Measurements from ENCODE around the gene RABEP1.

RABEP1 gene

DNA sequence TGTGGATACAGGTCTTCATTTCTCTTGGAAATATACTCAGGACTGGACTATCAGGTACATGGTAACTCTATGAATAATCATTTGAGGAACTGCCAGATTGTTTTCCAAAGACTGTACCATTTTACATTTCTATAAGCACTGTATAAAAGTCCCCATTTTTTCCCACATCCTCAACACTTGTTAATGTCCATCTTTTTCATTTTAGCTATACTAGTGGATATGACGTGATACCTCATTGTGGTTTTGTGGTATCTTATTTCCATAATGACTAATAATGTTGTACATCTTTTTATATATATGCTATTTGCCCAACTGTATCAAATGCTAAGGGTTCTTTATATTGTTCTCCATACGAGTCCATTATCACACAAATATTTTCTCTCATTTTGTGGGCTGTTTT is 114.5 kb downstream of the RABEP1 start:
- H3K4me3 Mint-ChIP-seq, result no peak overlapping the region
- H3K4me1 Mint-ChIP-seq, result no peaks in the 10 kb centered on the region
- TF ChIP-seq, protein P1, sequence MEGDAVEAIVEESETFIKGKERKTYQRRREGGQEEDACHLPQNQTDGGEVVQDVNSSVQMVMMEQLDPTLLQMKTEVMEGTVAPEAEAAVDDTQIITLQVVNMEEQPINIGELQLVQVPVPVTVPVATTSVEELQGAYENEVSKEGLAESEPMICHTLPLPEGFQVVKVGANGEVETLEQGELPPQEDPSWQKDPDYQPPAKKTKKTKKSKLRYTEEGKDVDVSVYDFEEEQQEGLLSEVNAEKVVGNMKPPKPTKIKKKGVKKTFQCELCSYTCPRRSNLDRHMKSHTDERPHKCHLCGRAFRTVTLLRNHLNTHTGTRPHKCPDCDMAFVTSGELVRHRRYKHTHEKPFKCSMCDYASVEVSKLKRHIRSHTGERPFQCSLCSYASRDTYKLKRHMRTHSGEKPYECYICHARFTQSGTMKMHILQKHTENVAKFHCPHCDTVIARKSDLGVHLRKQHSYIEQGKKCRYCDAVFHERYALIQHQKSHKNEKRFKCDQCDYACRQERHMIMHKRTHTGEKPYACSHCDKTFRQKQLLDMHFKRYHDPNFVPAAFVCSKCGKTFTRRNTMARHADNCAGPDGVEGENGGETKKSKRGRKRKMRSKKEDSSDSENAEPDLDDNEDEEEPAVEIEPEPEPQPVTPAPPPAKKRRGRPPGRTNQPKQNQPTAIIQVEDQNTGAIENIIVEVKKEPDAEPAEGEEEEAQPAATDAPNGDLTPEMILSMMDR (IDR thresholded peaks at IDR 0.05; ENCODE audit: unreplicated experiment in 3 of 3), result no peak
- no peaks in the 10 kb centered on the region for H3K9me3 Mint-ChIP-seq
- no peak overlapping the region for H3K27ac Mint-ChIP-seq
- no peaks in the 10 kb centered on the region for H3K27me3 Mint-ChIP-seq (ENCODE audit: low read depth)
- peaks cover 71% of the 10 kb centered on the region for H3K36me3 Mint-ChIP-seq (ENCODE audit: low read depth)

DNA sequence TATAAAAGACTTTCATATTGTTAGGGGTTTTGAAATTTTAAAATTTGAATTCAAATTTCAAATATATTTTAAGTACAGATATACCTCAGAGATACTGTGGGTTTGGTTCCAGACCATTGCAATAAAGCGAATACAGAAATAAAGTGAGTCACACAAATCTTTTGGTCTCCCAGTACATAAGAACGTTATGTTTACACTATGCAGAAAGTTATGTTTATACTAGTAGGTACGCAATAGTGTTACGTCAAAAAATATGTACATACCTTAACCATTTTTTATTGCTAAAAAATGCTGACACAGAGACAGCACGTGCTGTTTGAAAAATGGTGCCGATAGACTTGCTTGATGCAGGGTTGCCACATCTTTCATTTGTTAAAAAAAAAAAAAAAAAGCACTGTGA is 117.7 kb downstream of the RABEP1 start:
- H3K4me1 Mint-ChIP-seq, result no peaks in the 10 kb centered on the region
- no peaks in the 10 kb centered on the region for H3K27me3 Mint-ChIP-seq (ENCODE audit: low read depth)
- H3K36me3 Mint-ChIP-seq (ENCODE audit: low read depth), result peaks cover 64% of the 10 kb centered on the region

DNA sequence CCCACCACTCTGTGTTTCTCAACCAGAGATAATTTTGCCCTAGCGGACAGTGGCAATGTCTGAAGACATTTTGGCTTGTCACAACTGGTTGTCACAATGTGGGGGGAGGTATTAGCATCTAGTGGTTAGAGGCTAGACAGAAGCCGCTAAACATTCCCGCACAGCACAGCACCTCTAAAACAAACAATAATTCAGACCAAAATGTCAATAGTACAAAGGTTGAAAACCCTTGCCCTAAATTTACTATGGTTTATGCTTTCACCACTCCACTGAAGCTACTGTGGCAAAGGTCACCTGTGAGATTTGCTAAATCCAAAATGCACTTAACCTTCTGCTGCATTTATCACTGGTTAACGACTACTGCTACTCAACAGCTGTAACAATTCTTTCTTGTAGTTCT is 123.3 kb downstream of the RABEP1 start:
- TF ChIP-seq, protein P1 (IDR thresholded peaks at IDR 0.05; ENCODE audit: unreplicated experiment in 3 of 3), result no peak
- Mint-ChIP-seq H3K4me1 (no peaks in the 10 kb centered on the region), H3K27ac (peak overlapping the region in 1 of 3 experiments; percentile 59), H3K36me3 (ENCODE audit: low read depth) (peaks cover 30% of the 10 kb centered on the region), H3K4me3 (no peak overlapping the region), H3K27me3 (ENCODE audit: low read depth) (no peaks in the 10 kb centered on the region), H3K9me3 (no peaks in the 10 kb centered on the region)

More for the DNA sequence above, 117.7 kb downstream of the RABEP1 start:
- Mint-ChIP-seq H3K9me3 (no peaks in the 10 kb centered on the region), H3K27ac (no peak overlapping the region), H3K4me3 (no peak overlapping the region)
- TF ChIP-seq, protein P1 (IDR thresholded peaks at IDR 0.05; ENCODE audit: unreplicated experiment in 3 of 3), result no peak

DNA sequence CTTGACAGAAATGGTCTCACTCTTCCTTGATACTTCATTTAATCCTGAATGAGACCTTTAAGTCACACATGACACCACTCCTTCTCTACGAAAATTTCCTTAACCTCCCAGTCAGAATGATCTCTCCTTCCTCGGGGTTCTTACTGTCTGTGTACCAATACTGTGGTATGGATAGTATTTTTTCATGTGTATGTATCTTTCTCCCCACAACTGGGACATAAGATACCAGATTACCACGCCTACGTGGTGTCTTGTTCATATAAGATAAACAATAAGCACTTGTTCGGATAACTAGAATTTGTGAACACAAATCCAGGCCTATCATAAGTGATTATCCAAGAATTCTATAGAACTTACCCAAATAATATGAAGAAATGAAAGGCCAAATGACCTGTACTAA is 126.1 kb downstream of the RABEP1 start:
- no peaks in the 10 kb centered on the region for H3K9me3 Mint-ChIP-seq
- TF ChIP-seq, protein P1 (IDR thresholded peaks at IDR 0.05; ENCODE audit: unreplicated experiment in 3 of 3), result no peak
- H3K36me3 Mint-ChIP-seq (ENCODE audit: low read depth), result peaks cover 39% of the 10 kb centered on the region
- no peak overlapping the region for H3K27ac Mint-ChIP-seq
- H3K4me3 Mint-ChIP-seq, result no peak overlapping the region
- H3K27me3 Mint-ChIP-seq (ENCODE audit: low read depth), result no peaks in the 10 kb centered on the region
- no peaks in the 10 kb centered on the region for H3K4me1 Mint-ChIP-seq

DNA sequence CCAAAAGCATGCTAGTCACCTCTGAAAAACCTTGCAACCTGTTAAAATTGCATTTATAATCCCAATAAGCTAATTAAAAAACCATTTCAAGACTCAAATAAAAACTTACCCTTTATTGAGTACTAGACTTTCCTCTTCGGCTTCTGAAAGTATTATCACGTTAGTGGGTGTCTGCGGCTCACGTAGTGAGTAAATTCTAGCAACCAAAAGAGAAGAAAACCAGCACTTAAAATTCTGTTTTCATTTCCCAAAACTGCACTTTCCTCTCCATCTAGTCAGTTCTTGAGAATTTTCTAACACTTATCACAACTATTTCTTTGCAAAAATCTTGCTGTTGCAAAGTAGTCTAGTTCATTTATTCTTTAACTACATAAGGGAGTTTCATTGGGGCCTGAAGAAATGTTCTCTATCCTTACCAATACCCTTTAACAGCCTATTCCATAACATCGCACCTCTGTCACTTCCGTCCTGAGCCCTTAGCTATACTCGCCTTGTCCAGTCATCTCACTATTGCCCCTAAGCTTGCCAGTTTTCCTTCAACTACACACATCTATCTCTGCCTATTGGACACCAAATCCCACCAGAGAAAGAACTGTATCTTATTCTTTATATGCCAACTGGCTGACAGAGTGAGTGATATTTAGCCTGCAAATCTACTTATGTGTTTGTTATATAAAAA is 128.6 kb downstream of the RABEP1 start:
- Mint-ChIP-seq H3K4me3 (no peak overlapping the region), H3K9me3 (no peaks in the 10 kb centered on the region), H3K27ac (no peak overlapping the region), H3K27me3 (ENCODE audit: low read depth) (no peaks in the 10 kb centered on the region), H3K36me3 (ENCODE audit: low read depth) (peaks cover 44% of the 10 kb centered on the region), H3K4me1 (no peaks in the 10 kb centered on the region)
- TF ChIP-seq, protein P1 (IDR thresholded peaks at IDR 0.05; ENCODE audit: unreplicated experiment in 3 of 3), result no peak

DNA sequence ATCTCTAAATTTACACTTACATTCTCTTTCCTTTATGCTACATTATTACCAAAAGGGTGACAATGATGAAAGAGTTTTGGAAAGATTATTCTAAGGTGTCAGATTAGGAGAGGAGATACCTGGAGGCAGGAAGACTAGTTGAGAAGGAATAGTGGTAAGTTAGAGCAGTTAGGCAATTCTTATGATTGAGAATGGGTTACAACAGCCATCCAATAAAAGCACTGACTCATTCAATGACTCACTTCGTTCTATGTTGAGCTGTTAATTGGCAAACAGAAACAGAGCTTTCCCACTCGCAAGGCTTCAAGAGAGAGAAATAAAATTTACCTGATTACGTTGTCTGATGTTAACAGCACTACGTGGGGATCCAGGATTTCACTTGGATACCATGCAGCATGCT is 131.6 kb downstream of the RABEP1 start:
- TF ChIP-seq, protein P1 (IDR thresholded peaks at IDR 0.05; ENCODE audit: unreplicated experiment in 3 of 3), result no peak
- Mint-ChIP-seq H3K4me1 (peaks cover 5% of the 10 kb centered on the region), H3K27me3 (ENCODE audit: low read depth) (no peaks in the 10 kb centered on the region), H3K4me3 (no peak overlapping the region), H3K9me3 (no peaks in the 10 kb centered on the region), H3K36me3 (ENCODE audit: low read depth) (peaks cover 50% of the 10 kb centered on the region), H3K27ac (no peak overlapping the region)
